Left ventricle myocardium superior (tissue), 1 donor: ENCODE results near the gene CNIH4. TPM values are rescaled to one million over a fixed set of nuclear protein-coding genes. Genes with fewer than 3 reads are reported as not detected.

Experiments
- microRNA-seq: library from miRNA; unstranded; fragments of <30 nt; microRNA quantifications from one replicate; pipeline ENCODE4 v1.2.0, GENCODE V29; 2020; ENCODE audit warnings: borderline number of aligned reads
- total RNA-seq: library from RNA; stranded (reverse); fragmentation: NEBNext Ultra II Directional; extraction: Animal tissue kit (Norgen Biotek cat#: 25700); gene quantifications from one replicate; pipeline ENCODE4 v1.2.1, GENCODE V29; 2021
- donor health status: DM: no; HTN: yes; CAD: no; lungs with severe emphysema.

The CNIH4 gene
- total RNA-seq, 1 donor from 2014 or later = 26.3 TPM

Small RNA genes within 50 kb of the gene (microRNA-seq; reads per million reads assigned to microRNA genes)
- gene MIR4742 = not detected

Other genes starting within 250 kb of the CNIH4 start
- gene FBXO28, start 242.8 kb upstream of the CNIH4 start, total RNA-seq = 18.1 TPM
- gene DEGS1, start 173.6 kb upstream of the CNIH4 start, total RNA-seq = 61.5 TPM
- 9.5 TPM for gene NVL, start 26.7 kb upstream of the CNIH4 start, total RNA-seq
- gene WDR26, start 77.9 kb downstream of the CNIH4 start, total RNA-seq = 62.9 TPM